HG03442 (cell line): Measurements from ENCODE around the gene ARID4B.
"Not testable (repeated sequence)": the region's sequence is repeated elsewhere in the genome, so short reads cannot be mapped to it uniquely, and the experiment has no call there.

ENCODE experiments used
- ATAC-seq: cut with Tn5 transposase; IDR thresholded peaks from one replicate; pipeline ENCODE4 v1.9.1; 2021; ENCODE audit warnings: mild to moderate bottlenecking, moderate library complexity; ENCODE audit not compliant: unreplicated experiment

Gene ARID4B

DNA sequence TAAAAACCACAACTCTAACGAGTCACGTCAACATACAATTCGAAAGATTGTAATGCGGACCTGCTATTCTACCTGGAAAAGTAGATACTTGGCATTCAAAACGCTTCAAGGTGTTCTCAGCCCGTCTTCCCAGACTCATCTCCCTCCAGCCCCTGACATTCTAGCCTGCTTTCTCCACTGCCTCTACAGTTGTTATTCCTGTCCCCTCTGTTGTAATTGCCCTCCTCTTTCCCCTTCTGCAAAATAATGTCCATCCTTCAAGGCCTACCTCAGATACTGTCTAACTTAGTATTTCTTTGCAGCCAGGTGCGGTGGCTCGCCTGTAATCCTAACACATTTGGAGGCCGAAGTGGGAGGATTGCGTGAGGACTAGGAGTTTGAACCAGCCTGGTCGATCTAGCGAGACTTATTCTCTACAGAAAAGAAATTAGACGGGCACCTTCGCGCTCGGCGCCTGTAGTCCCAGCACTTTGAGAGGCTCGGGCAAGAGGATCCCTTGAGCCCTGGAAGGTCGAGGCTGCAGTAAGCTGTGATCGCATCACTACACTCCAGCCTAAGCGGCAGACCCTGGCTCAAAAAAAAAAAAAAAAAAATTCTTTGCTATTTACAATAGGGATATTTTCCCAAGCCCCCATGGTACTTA lies 166.2 kb downstream of the ARID4B start:
- no peak for ATAC-seq

DNA sequence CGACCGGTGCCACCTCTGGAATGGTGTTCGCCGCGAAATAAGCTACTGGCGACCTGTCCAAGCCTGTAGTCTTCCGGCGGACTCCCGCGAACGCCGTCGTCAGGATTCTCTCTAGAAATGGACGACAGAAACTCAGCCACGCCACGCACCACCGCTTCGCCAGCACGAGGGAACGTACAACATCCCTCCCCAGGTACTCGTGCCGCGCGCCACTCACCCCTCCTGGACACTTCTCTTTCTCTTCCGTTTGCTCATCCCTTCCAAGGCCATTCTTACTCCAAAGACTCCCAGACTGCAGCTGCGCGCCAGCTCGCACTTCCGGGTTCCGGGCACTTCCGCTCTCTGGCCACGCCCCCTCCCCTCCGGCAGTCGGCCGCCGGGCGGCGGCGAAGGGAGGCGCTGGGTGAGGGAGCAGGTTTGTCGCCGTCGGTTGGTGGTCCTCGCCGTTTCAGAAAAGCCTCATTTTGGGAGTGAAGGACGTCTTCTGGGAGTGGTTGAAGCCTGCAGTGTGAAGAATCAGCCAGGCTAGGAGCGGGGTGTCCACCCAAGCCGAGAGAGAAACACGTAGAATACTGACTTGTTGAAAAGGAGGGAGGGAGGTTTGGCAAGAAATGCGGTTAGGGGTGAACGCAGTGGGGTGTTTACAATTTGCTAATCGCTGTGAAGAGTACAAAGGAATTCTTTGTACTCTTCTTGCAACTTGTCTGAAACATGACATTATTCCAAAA lies 166.9 kb downstream of the ARID4B start, which contains the start of gene RBM34:
Gene RBM34, minus strand, starts transcription at position 294 of the 728 bp plus-strand sequence. Its CDS starts 24 bp downstream, at position 270.
- peak; percentile 90 for ATAC-seq

DNA sequence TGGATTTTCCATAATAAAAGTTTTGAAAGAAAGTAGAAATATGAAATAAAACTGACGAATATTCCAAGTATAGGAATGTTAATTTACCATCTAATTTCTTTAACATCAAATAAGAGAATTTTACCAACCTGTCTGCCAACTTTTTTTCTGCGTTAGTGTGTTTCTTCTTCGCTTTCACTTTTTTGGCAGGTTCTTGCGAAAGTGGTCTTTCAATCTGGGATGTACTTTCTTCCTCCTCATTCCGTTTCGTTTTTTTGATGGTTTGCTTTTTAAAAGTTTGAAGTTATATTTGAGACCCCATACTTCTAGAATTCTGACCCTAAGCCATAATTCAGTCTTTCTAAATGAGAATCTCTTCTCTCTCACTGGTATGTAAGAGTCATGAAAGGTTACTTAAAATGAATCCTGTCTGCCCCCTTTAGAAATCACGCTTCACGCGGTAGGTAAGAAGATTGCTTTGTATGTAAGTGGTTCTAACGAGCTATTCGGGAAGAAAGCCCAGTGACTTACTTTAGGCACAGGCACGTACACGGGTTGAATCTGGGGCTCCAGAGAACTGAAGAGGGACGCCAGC lies 167.5 kb downstream of the ARID4B start:
- peak; percentile 24 for ATAC-seq

DNA sequence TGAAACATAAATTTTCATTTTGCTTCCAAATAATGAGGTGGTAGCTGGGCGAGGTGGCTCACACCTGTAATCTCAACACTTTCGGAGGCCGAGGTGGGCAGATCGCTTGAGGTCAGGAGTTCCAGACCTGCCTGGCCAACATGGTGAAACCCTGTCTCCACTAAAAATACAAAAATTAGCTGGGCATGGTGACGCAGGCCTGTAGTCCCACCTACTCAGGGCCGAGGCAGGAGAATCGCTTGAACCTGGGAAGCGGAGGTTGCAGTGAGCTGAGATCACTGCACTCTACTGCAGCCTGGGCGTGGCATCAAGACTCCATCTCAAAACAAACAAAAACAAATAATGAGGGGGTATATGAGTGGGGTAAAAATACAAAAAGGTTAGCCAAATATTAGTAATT lies 168.0 kb downstream of the ARID4B start:
- ATAC-seq, result not testable (repeated sequence)

DNA sequence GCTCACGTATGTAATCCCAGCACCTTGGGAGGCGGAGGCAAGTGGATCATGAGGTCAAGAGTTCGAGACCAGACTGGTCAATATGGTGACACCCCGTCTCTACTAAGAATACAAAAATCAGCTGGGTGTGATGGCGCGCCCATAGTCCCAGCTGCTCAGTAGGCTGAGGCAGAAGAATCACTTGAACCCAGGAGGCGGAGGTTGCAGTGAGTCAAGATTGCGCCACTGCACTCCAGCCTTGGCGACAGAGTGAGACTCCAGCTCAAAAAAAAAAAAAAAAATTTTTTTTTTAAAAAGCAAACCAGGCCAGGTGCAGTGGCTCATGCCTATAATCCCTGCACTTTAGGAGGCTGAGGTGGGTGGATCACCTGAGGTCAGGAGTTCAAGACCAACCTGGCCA lies 168.7 kb downstream of the ARID4B start:
- not testable (repeated sequence) for ATAC-seq

DNA sequence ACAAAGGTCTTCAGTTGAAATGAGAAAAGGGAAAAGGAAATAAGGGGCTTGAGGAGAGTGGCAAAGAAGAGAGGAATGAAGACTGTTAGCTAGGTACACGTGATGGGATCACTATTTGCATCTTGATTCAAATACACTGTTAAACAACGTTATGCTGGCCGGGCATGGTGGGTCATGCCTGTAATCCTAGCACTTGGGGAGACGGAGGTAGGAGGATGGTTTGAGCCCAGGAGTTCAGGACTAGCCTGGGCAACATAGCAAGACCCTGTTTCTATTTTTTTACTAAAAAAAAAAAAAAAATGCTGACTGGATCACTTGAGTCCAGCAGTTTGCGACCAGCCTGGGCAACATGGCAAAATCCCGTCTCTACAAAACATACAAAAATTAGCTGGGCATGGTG lies 169.3 kb downstream of the ARID4B start:
- ATAC-seq, result no peak

DNA sequence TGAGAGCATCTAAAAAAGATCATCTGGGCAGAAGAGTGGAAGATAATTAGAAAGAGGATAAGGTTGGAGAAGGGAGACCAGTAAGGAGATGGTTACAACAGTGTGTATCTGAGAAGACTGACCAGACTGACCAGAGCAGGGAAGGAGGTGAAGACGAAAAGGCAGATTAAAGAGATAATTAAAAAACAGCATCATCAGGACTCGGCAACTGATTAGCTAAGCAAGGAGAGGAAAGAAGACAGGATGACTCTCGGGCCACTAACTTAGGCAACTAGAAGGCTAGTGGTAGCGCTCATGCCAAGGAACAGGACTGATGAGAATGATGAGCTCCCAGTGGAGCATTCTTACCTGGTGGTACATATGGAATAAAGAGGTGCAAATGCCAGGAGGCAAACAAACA lies 170.8 kb downstream of the ARID4B start:
- ATAC-seq, result no peak

DNA sequence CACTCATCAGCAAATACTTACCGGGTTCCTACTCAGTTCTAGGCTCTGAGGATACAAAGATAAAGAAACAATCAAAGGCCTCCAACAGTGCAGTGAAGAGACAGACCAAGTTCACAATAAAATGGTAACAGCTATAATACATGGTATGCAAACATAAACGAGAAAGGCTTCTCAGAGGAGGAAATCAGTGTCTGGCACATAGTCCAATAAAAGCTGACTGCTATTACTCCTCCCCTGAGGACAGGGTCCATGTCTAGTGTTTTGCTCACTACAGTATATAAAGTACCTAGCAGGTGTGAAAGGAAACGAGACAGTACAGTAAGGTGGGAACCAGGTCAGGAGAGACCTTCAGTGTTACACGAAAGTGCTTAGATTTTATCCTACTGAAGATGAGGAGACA lies 171.2 kb downstream of the ARID4B start:
- ATAC-seq, result no peak

DNA sequence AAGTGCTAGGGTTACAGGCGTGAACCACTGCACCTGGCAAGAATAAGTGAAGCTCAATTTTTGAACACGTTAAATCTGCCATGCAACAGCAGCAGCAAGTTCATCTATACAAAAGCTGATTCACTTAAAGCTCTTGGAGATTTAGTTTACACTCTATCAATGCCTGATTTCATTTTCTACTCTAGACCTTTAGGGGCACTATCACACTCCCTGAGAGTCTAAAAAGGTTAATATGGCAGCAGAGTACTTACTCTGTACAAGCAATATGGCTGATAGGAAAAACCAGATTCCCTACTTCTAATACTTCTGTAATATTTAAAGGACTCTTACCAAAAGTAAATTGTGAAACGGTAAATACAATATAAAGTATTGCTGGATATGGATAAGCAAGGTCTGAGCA lies 171.7 kb downstream of the ARID4B start:
- no peak for ATAC-seq

DNA sequence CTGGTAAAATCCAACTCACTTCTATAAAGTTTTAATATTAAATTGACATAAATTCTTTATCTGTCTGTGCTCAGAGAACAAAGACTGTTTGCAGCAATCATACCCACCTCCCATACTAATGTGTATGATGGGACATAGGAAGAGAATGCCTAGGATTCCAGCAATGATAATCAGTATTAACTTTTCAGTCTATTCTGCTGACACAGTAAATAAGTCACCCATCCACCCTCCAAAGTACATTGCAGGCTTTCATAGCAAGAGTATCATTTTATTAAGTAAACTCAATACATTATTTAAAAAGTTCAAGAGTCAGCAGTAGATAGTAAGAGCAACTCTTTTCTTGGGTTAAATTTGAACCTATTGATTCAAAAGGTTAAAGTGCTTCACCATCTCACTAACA lies 175.7 kb downstream of the ARID4B start:
- no peak for ATAC-seq

DNA sequence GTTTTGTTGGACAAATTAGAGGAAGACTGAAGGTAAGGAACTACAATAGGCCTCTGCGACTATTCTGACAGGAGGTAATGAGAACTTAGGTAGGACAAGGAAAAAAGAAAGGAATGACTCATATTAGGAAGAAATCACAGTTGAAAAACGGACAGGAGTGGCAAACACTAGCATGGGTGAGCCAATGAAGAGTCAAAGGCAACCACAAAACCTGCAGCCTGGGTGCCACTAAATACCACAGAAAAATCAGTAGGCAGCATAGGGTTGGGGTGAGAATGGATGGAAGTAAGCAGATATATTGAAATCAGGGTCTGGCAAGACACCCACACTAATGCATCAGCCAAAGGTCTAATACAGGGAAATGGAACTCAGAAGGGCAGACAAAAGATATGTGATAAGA lies 176.9 kb downstream of the ARID4B start:
- no peak for ATAC-seq

DNA sequence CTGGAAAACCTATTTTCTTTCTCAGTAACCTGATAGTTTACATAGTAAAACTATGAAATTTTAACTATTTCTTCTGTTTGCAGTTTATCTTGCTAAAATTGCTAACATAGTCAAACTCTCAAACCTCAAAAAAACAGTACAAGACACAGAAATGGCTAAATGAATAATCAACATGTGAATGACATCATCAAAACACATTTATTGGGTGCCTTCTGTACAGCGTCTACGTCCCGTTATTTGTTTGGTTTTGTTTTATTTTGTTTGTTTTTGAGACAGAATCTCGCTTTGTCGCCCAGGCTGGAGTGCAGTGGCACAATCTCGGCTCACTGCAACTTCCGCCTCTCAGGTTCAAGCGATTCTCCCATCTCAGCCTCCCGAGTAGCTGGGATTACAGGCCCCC lies 178.2 kb downstream of the ARID4B start:
- no peak for ATAC-seq

DNA sequence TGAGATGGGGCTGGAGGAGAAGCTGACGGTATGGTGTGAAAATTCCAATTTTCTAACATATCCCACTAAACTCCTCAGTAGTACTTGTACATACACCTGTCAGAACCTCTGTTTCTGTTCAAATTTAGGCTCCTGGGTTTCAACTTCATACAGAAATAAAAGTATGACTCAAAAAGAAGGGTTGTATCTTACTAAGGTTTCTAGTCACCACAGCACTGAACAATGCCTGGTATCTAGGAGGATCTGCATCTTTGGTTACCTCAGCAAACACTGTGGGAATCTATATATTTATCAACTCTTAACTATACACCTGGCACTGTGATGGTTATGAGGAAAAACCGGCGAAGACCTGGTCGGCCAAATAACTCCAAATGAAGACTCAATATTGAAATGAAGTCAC lies 180.7 kb downstream of the ARID4B start:
- ATAC-seq, result peak; percentile 58

DNA sequence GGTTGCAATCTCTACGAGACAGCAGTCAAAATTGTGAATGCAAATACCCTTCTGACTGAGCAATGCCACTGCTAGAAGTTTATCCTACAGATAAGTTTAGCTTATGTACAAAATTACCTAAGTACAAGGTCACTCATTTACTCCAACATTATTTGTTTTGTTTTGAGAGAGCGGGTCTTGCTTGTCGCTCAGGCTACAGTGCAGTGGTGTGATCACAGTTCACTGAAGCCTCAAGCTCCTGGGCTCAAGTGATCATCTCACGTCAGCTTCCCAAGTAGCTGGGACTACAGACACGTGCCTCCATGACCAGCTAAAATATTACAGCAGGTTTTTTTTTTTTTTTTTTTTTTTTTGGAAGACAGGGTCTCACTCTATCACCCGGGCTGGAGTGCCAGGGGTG lies 182.3 kb downstream of the ARID4B start:
- no peak for ATAC-seq

DNA sequence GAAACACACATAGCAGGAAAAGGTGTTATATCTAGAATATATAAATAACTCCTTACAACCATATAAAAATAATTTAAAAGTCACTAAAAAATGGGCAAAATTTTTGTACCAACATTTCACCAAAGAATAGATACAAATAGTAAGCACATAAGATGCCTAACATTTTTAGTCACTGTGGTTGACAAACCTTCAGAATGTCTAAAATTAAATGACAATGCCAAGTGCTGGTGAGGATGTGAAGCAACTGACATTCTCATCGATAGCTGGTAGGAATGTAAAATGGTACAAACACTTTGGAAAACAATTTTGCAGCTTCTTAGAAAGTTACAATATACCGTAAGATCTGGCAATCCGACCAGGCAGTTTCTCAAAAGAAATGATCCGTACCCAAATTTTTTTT lies 185.0 kb downstream of the ARID4B start:
- no peak for ATAC-seq

DNA sequence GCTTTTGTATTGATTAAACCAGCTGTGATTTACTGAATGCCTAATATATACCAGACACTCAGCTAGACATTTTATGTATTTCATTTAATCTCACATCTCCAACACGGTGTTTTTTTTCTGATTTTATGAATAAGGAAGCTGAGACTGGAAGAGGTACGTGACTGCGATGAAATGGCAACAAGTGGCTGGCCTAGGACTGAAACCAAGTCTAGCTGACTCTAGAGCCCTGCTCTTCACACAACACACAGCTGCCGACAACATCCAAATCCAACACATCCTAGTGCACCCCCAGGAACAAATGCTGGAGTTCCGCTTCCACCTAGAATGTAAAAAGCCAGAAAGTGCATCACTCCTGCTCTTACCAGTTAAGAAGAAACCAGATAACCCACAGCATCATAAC lies 188.7 kb downstream of the ARID4B start:
- ATAC-seq, result no peak

DNA sequence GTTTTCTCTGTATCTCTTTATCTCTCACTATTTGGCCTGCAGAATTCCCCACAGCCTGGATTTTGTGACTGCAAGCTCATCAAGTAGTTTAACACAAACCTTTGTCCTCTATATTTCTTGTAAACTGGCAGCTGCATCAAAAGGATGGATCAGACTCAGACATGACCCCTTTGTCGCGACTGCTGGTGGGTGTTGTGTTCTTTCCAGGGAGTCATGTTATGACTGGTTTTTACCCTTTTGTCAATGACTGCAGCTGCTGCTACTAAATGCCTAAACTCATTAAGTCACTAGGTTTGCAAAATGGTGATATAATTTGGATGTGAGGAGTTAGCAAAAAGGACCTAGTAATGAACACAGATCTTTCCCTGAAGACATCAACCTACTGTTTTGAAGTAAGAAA lies 189.2 kb downstream of the ARID4B start:
- ATAC-seq, result no peak

DNA sequence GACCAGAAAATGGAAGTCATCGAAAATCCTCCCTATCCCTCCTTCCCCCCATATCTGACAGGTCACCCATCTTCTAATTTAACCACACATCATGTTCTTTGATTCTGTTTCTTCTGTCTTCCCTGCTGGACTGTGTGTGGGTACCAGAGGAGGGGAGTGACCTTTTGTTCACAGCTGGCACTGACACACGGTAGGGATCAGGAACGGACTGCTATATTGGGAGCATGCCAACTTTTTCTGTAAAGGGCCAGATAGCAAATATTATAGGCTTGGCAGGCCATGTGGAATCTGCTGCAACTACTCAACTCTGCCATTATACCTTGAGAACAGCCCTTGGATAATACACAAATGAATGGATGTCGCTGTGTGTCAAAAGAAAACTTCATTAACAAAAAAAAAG lies 191.9 kb downstream of the ARID4B start:
- no peak for ATAC-seq

DNA sequence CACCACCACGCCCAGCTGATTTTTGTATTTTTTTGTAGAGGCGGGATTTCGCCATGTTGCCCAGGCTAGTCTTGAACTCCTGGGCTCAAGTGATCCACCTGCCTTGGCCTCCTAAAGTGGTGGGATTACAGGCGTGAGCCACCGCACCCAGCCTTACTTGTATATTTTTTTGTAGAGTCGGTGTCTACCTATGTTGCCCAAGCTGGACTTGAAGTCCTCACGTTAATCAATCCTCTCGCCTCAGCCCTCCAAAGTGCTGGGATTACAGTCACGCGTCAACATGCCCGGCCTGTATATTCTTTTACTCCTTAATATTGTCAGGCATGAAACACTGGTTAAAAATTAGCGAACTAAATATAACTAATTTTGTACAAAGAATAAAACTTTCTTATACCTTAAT lies 193.8 kb downstream of the ARID4B start:
- ATAC-seq, result no peak

DNA sequence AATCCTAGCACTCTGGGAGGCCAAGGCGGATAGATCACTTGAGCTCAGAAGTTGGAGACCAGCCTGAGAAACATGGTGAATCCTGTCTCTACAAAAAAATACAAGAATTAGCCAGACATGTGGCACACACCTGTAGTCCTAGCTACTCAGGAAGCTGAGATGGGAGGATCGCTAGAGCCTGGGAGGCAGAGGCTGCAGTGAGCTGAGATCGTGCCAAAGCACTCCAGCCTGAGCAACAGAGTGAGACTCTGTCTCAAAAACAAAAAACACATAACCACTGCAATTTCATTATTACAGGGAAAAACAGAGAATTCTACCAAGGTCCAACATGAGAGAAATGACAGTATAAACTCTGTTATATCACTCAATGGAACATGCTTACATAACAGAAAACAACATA lies 194.9 kb downstream of the ARID4B start:
- ATAC-seq, result no peak

DNA sequence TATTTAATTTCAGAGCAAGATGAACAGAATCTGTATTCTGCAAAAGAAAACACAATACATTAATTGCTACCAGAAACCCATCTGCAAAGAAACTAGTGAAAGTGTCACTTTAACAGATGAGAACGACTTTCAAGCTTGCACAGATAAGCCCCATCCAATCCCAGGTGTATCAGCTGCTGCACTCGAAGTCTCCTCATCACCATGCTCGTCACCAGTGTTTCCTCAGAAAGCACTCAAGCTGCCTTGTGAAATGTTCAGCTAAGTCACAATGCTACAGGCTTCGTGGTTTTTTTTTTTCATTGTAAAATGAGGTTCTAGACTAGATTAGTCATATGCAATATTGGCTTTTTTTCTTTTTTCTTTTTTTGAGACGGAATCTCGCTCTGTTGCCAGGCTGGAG lies 196.0 kb downstream of the ARID4B start:
- no peak for ATAC-seq

DNA sequence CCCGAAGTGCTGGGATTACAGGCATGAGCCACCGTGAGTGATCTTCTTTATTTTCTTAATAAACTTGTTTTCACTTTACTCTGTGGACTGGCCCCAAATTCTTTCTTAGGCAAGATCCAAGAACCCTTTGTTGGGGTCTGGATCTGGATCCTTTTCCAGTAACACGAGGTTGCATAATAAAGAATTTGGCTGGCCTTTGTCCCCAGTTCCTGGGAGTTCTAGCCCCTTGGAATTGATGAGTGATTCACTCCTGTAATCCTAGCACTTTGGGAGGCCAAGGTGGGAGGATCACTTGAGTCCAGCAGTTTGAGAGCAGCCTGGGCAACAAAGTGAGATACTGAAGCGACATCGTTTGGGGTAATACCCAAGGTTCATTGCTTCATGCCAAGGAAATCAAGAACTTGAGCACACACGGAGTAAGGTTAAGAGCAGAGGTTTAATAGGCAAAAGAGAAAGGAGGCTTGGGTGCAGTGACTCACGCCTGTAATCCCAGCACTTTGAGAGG lies 197.2 kb downstream of the ARID4B start:
- no peak for ATAC-seq
